A172 (cell line): Measurements from ENCODE around the gene HNRNPCL1. TPM values are rescaled to one million over a fixed set of nuclear protein-coding genes. Genes with fewer than 3 reads are reported as not detected.
"Not testable (repeated sequence)": the region's sequence is repeated elsewhere in the genome, so short reads cannot be mapped to it uniquely, and the experiment has no call there.

Experiments used
- DNase-seq: peaks from one replicate; pipeline ENCODE4 v3.0.0-alpha.2; 2015; ENCODE audit warnings: low spot score
- total RNA-seq: library from RNA; depleted of rRNA; stranded (reverse); fragments of >200 nt; shearing (Covaris generic); gene quantifications from 2 replicates; pipeline ENCODE4 v1.2.3, GENCODE V29; 2014; rRNA removed

Gene HNRNPCL1
- not detected in 2 replicates for total RNA-seq

DNA sequence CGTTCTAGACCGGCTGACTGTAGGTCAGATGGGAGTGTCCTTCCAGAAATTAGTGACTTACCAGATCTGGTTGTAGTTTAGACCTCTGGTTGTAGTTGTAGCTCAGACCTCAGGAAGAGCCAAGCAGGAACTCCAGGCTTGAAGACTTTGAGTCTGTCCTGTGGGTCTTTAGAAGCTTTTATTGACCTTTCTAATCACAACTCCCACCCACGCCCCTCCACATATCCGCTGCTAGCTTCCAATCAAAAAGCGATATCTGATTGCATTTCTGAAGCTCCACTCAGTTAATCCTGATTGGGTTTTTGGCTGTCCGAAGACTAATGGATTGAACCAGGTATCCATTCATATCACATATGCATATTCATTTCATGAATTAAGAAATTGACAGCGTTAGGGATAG lies at the start of gene HNRNPCL1:
Gene HNRNPCL1 (minus strand): TSS at position 101 of the 400 bp plus-strand sequence. CDS start 431 bp downstream, outside the sequence.
- not testable (repeated sequence) for DNase-seq

DNA sequence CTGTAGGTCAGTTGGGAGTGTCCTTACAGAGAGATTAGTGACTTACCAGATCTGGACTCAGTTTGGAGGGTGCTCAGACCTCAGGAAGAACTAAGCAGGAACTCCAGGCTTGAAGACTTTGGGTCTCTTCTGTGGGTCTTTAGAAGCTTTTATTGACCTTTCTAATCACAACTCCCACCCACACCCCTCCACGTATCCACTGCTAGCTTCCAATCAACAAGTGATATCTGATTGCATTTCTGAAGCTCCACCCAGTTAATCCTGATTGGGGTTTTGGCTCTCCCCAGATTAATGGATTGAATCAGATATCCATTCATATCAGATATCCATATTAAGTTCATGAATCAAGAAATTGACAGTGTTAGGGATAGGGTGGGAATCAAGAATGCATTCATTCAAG lies 49.6 kb upstream of the HNRNPCL1 start, which contains the start of gene PRAMEF10:
Gene PRAMEF10 (minus strand): TSS at position 101 of the 400 bp plus-strand sequence. CDS start 2,423 bp downstream, outside the sequence.
- not testable (repeated sequence) for DNase-seq

DNA sequence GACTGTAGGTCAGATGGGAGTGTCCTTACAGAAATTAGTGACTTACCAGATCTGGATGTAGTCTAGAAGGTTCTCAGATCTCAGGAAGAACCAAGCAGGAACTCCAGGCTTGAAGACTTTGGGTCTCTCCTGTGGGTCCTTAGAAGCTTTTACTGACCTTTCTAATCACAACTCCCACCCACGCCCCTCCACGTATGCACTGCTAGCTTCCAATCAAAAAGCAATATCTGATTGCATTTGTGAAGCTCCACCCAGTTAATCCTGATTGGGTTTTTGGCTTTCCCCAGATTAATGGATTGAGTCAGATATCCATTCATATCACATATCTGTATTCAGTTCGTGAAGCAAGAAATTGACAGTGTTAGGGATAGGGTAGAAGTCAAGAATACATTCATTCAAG lies 37.6 kb upstream of the HNRNPCL1 start, which contains the start of gene PRAMEF4:
Gene PRAMEF4 (minus strand): TSS at position 101 of the 400 bp plus-strand sequence. CDS start 2,807 bp downstream, outside the sequence.
- DNase-seq: not testable (repeated sequence)

DNA sequence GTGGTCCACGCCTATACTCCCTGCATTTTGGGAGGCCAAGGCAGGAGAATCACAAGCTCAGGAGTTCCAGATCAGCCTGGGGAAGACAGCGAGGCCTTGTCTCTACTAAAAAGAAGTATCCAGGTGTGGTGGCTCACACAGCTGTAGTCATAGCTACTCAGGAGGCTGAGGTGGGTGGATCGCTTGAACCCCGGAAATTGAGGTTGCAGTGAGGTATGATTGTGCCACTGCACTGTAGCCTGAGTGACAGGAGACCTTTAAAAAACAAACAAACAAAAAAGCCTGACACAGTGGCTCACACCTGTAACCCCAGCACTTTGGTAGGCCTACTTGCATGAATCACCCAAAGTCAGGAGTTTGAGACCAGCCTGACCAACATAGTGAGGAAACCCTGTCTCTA lies 29.9 kb upstream of the HNRNPCL1 start:
- DNase-seq: not testable (repeated sequence)

DNA sequence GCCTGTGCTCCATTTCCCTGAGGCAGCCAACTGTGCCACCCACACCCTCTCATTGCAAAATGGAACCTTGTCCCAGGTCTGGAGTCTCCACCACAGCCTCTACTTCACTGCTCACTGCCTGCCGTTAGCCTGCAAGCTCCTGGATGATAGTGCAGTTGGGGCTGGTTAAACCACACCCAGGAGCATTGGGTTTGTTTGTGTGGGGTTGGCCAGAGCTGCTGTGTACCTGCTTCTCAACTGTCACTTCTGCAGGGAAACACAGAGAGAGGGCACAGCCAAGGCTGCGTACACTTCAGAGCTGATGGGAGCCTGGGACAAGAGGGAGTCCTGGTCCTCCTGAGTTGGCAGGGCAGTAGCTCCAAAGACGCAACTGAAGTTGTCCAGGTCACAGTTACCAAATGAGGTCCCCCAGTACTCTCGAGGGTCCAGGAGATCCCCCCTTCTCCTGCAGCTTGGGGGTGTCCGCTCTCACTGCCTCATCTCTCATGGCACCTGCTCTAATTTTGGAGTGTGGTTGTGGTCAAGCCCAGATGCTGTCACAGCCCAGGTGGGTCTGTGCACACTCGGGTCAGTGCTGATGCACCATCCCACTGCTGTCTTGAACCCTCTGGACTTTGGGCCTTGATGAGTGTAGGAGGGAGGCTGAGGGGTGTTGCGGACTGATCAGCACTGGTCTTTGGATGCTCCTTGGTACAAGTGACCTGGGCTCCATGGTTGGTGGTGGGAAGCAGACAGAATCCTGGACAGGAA lies 14.8 kb upstream of the HNRNPCL1 start:
- not testable (repeated sequence) for DNase-seq

DNA sequence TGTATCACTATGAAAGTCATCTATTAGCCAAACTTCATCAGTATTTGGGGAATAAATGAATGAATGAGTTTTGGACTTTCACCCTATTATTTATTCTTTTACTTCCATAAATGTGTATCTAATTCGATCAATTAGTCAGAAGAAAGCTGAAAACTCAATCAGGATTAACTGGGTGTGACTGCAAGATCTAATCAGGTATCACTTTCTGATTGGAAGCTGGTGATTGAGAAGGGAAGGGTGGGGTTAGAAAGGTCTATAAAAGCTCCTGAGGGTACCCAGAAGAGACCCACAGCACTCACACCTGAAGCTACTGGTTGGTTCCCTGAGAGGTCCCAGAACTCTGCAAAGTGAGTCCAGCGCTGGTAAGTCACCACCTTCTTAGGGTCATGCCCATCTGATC lies 8.3 kb upstream of the HNRNPCL1 start, which contains the start of gene PRAMEF2:
Gene PRAMEF2 (plus strand): TSS at position 301 of the 400 bp plus-strand sequence. CDS start 1,924 bp downstream, outside the sequence.
- not testable (repeated sequence) for DNase-seq

DNA sequence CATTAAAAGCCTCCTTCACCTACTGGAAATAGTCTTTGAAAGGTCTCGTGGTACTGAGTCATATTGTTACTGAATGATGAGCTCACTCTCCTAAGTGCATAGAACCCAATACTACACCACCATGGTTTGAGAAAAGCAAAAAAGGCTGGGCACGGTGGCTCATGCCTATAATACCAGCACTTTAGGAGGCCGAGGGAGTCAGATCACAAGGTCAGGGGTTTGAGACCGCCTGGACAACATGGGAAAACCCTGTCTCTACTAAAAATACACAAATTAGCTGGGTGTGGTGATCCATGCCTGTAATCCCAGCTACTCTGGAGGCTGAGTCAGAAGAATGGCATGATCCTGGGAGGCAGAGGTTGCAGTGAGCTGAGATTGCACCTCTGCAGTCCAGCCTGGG lies 3.3 kb upstream of the HNRNPCL1 start:
- peak; percentile 73 for DNase-seq

DNA sequence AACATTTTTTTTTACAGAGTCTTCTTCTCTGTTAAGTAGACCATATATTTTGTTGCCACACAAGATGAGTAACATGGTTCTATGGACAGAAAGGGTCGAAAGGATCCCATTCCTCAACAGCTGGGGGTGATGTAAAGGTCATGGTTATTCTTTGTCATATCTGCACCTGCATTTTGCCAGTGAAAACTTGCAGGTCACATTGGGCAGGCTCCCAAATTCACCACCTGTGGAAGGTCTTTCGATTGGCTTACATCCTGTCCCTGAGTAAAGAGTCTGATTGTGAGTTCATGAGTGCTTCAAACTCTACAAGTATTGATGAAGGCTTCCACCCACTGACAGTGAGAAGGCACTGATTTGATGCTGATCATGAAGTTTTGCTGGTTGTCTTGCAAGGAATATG lies 15.3 kb downstream of the HNRNPCL1 start:
- not testable (repeated sequence) for DNase-seq

DNA sequence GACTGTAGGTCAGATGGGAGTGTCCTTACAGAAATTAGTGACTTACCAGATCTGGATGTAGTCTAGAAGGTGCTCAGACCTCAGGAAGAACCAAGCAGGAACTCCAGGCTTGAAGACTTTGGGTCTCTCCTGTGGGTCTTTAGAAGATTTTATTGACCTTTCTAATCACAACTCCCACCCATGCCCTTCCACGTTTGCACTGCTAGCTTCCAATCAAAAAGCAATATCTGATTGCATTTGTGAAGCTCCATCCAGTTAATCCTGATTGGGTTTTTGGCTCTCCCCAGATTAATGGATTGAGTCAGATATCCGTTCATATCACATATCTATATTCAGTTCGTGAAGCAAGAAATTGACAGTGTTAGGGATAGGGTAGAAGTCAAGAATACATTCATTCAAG lies 17.2 kb downstream of the HNRNPCL1 start, which contains the start of gene PRAMEF11:
Gene PRAMEF11 (minus strand): TSS at position 101 of the 400 bp plus-strand sequence. CDS start 2,621 bp downstream, outside the sequence.
- not testable (repeated sequence) for DNase-seq

DNA sequence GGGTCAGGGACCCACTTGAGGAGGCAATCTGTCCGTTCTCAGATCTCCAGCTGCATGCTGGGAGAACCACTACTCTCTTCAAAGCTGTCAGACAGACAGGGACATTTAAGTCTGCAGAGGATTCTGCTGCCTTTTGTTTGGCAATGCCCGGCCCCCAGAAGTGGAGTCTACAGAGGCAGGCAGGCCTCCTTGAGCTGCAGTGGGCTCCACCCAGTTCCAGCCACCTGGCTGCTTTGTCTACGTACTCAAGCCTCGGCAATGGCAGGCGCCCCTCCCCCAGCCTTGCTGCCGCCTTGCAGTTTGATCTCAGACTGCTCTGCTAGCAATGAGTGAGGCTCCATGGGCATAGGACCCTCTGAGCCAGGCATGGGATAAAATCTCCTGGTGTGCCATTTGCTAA lies 29.5 kb downstream of the HNRNPCL1 start:
- DNase-seq: not testable (repeated sequence)

DNA sequence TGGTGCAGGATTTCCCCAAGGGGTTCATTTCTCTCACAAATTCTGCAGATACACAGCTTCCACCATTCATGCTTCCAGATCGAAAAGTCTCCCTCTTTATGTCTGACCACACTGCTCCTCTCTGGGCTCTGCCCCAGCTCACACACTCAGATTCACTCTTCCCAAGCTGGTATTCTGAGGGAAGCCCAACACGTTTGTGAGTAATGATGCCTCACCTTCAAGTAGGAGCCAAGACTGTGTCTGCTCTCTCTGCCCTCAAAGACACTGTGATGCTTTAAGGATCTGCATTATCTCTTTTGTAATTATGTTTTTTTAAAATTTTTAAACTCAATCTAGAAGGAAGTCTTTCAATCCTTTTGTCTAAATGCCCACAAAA lies 37.1 kb downstream of the HNRNPCL1 start:
- peak; percentile 23 for DNase-seq

DNA sequence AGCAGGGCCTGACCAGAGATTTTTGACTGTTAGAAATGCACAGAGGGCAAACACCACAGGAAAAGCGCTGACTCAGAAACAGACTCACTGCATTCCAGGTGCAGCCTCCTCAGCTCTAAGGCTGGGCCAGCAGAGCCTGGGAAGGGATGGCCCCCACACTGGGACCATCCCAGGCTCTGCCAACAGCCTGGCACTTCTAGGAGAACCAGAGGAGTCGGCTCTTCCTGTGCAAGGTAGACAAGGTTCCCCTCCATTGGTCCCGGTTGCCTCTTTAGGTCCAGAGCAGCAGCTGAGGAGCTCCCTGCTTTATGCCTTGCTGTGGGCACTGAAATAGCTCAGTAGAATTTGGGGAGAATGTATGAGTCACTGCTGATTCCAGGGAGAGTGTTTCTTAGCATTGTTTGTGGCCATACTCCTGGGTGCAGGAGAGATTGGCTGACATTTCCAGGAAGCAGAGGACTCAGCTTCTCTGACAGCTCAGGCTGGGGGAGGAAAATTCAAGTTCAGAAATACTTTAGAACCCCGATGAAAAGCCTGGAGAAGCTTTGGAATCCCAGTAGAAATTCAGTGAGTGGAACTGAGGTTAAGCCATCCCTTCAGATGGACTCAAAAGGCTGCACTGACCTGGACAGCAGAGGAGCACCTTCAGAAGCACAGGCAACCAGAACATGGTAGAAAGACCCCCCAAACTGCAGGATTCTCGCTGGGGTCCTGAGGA lies 37.7 kb downstream of the HNRNPCL1 start:
- peak; percentile 62 for DNase-seq

DNA sequence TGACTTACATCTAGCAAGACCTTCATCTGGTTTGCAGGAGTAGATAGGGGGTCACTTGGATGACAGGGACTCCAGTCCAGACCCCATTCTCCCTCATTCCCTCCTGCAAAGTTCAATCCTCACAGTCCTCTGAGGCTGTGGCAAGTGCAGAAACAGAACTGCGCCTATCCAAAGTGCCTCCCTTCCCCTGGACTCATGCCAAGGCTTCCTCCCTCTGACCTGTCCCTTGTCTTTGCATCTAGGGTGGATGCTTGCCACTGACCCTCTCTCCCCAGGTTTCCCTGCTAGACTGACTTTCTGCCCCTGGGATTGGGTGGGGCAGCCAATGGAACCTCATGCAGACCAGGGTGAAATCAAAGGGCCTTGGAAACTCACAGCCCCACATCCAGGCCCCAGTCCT lies 38.6 kb downstream of the HNRNPCL1 start:
- no peak for DNase-seq

DNA sequence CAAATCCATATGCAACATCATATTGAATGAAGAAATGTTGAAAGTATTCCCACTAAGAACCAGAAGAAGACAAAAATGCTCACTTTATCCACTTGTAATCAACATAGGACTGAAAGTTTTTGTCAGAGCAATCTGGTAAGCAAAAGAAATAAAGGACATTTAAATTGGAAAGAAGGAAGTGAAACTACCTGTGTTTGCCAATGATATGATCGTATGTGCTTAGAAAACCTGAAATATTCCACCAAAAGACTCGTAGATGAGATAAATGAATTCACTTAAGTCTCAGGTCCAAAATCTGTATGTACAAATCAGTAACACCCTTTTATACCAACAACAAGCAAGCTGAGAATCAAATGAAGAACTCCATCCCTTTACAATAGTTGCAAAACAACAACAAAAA lies 48.8 kb downstream of the HNRNPCL1 start:
- DNase-seq: no peak

DNA sequence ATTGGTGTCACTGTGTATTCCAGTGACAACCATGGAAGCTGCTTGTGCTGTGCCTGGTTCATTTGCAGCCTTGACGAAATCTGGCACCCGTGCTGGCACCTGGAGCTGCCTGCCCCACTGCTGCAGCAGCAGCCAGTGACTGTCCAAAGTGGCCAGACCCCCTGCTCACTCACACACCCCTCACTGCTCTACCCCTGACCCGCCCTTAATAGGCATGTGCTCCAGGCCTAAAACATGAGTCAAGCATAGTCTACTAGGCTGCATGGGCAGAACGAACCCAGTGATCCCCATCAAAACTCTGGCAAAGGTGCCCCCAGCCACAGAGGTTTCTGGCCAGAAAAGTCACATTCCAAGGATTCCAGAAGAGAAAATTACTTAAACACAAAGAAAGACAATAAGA lies 49.6 kb downstream of the HNRNPCL1 start:
- no peak for DNase-seq

Other genes with a start within 250 kb of the HNRNPCL1 start
- not detected in 2 replicates for gene DHRS3, start 230.5 kb downstream of the HNRNPCL1 start, total RNA-seq
- not detected in 2 replicates for gene AADACL4, start 204.6 kb downstream of the HNRNPCL1 start, total RNA-seq
- gene AADACL3, start 132.6 kb downstream of the HNRNPCL1 start, total RNA-seq: not detected in 2 replicates
- gene CFAP107, start 102.5 kb downstream of the HNRNPCL1 start, total RNA-seq: not detected in 2 replicates
- not detected in 2 replicates for gene PRAMEF12, start 75.0 kb downstream of the HNRNPCL1 start, total RNA-seq
- not detected in 2 replicates for gene PRAMEF1, start 57.3 kb downstream of the HNRNPCL1 start, total RNA-seq
- not detected in 2 replicates for gene PRAMEF11, start 17.3 kb downstream of the HNRNPCL1 start, total RNA-seq
- gene PRAMEF2, start 8.4 kb upstream of the HNRNPCL1 start, total RNA-seq: not detected in 2 replicates
- gene PRAMEF4, start 37.5 kb upstream of the HNRNPCL1 start, total RNA-seq: not detected in 2 replicates
- gene PRAMEF10, start 49.5 kb upstream of the HNRNPCL1 start, total RNA-seq: not detected in 2 replicates
- not detected in 2 replicates for gene PRAMEF7, start 67.9 kb upstream of the HNRNPCL1 start, total RNA-seq
- not detected in 2 replicates for gene PRAMEF6, start 98.9 kb upstream of the HNRNPCL1 start, total RNA-seq
- gene PRAMEF27, start 207.9 kb upstream of the HNRNPCL1 start, total RNA-seq: not detected in 2 replicates
- gene HNRNPCL3, start 212.0 kb upstream of the HNRNPCL1 start, total RNA-seq: not detected in 2 replicates
- gene PRAMEF25, start 222.1 kb upstream of the HNRNPCL1 start, total RNA-seq: not detected in 2 replicates